NCI-H1694 (cell line): ENCODE measurements around the gene DEPDC5.

Experiments used
- DNase-seq: peaks from one replicate; lab custom pipeline; 2025; lab: John Stamatoyannopoulos, UW

DEPDC5 gene

GRCh38 chr22:31950226-31950625 is 196.4 kb downstream of the DEPDC5 start:
- DNase-seq = no peak

DNA sequence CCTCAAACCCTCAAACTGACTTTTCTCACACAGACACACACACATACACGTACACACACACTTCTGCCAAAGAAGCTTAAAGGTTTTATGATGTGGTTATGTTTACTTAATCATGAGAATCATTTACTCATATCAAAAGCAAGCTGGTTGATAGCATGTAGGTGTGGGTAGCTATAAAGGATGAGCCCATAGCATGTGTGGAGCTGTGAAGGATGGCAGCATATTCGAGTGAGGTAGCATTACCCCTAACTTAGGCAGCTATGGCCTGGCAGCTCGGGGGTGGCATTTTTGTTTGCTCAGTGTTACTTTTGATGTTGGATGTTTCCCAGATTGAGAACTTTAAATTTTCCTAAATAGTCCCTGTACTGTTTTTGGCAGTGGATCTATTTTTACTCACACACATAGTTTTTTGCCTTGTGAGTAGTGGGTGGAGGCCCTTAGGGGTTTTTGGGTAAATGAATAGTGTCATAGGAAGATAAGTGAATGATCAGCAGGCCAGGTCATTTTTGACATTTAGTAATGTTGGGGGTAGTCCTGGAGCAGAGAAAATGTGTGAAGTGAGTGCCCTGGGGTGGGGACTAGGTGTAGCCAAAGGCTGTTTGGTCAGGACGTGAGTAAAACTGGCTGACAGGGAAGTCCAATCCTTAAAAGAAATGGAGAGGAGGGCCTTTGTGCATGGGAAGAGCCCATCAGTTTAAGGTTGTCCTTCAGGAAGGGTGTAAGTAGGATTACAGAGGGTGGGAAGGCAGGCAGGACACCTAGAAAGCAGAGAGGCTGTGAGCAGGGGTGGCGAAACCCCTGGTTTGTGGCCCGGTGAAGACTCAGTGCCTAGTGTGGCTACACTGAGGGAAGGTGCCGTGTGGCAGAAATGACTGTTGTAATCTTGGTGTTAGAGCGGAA is 197.6 kb downstream of the DEPDC5 start:
- no peak for DNase-seq

DNA sequence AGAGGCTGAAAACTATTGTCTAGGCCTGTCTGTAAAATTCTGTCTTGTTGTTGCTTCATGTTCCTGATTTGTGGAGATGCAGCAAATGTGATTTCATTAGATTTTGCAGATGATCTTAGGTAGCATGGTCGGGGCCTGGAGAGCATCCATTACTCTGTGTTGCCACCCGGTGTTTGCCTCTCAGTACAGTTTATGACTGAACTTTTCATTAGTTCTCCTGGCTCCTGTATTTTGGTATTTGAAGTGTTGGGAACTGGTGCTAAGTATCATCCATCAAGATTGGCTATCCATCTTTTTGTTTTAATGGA is 198.2 kb downstream of the DEPDC5 start:
- DNase-seq = no peak

DNA sequence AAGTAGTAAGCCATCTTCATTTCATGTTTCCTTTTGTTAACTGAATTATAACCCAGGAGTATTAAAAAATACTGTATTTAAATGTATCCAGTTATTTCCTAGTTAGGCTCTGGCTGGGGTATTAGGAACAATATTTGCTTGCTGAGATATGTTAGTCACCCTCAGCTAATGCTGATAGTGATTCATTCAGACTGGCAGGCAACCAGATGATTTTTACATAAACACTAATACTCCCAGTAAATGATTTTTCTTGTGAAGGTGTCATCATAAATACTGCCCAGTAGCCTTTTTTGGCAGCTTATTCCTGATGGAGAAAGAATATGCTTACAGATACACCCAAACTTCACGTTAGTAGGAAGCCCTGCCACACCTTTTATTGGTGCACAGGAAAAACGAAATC is 198.7 kb downstream of the DEPDC5 start:
- no peak for DNase-seq

GRCh38 chr22:31953261-31953660 is 199.4 kb downstream of the DEPDC5 start:
- DNase-seq = no peak

- no peak for DNase-seq
Measured at GRCh38 chr22:31954535-31955523, 201.0 kb downstream of the DEPDC5 start.

- DNase-seq = no peak
Measured at GRCh38 chr22:31956360-31956759, 202.5 kb downstream of the DEPDC5 start.
